ENCODE measurements around the gene ATPAF2.

- no peak for TF ChIP-seq EP300 (IDR thresholded peaks at IDR 0.05)
- TF ChIP-seq CTCF (IDR thresholded peaks at IDR 0.05), result no peak
- TF ChIP-seq ZC3H11A (IDR thresholded peaks at IDR 0.05), result no peak
- TF ChIP-seq CEBPB (IDR thresholded peaks at IDR 0.05), result no peak
- no peak for TF ChIP-seq MAX (IDR thresholded peaks at IDR 0.05)
Observed at GRCh38 chr17:17999364-18000029, 39.5 kb downstream of the ATPAF2 start.
